ENCODE results near the gene GBP2. TPM values are rescaled to one million over a fixed set of nuclear protein-coding genes. Genes with fewer than 3 reads are reported as not detected.

GBP2 gene
- total and polyA plus RNA-seq, 3 donors from 2014 or later, result 35.2 to 41.3 (median 39.5) TPM

DNA sequence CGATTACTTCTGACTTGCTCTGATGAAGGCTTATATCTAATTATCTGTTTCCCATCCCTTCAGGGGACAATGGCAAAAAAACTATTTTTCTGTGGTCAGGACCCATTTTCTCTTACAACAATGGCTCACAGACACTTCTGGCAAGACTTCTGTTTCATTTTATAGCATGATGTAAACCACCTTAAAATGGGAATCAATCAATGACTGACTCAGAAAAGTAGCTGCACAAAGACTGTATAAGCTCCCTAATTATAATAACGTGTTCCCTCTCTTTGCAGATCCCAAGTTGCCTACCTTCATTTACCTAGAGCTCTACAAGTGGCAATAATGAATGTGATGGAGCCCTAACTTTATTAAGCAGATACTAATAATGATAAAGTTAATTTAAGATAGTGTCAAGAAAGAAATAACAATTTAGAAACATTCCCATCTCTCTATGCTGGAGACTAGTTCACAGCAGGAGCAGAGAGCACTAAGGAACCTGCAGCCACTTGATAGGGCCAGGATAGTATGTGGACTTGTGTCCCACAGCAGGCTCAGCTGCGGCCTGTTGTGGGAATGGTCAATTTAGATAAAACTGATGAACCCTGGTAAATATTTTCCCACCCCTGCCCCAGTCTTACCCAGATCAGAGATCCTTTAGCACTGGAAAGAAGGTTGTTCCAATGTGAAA lies 538 bp downstream of the GBP2 start:
- H3K4me1 ChIP-seq, result peaks cover 12% of the 10 kb centered on the region

DNA sequence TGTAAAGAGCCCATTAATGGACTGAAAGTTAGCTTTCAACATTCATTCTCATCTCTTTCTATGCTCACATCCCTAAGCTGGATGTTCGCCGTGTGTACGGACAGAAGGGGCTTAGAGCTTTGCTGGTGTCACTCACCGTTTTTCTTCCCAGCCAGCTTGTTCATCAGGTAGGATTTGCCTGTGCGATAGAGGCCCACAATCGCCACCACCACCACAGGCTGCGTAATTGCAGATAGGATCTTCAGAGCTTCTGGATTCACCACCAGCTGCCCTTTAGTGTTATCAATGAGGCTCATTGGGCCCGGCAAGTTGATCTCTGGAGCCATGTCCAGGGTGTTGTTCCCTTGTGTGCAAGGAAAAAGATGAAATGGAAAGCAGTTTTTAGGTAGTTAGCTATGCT lies 4.3 kb downstream of the GBP2 start:
- Histone ChIP-seq H3K9me3 (no peaks in the 10 kb centered on the region), H3K27ac (no peak overlapping the region), H3K4me3 (no peak overlapping the region), H3K36me3 (ENCODE audit: low read depth, missing control alignments) (no peaks in the 10 kb centered on the region), H3K27me3 (no peaks in the 10 kb centered on the region), H3K4me1 (peaks cover 9% of the 10 kb centered on the region)
- intact Hi-C loops (cut with DNase I; ENCODE audit: low total_unique reads), result no loop called here
- no peak for TF ChIP-seq POLR2A (IDR thresholded peaks at IDR 0.05)
- TF ChIP-seq, protein P1, sequence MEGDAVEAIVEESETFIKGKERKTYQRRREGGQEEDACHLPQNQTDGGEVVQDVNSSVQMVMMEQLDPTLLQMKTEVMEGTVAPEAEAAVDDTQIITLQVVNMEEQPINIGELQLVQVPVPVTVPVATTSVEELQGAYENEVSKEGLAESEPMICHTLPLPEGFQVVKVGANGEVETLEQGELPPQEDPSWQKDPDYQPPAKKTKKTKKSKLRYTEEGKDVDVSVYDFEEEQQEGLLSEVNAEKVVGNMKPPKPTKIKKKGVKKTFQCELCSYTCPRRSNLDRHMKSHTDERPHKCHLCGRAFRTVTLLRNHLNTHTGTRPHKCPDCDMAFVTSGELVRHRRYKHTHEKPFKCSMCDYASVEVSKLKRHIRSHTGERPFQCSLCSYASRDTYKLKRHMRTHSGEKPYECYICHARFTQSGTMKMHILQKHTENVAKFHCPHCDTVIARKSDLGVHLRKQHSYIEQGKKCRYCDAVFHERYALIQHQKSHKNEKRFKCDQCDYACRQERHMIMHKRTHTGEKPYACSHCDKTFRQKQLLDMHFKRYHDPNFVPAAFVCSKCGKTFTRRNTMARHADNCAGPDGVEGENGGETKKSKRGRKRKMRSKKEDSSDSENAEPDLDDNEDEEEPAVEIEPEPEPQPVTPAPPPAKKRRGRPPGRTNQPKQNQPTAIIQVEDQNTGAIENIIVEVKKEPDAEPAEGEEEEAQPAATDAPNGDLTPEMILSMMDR (IDR thresholded peaks at IDR 0.05), result no peak
- WGBS, 2 donors, result 90 to 93% methylated on average over 8 of the region's 8 CpGs
- DNase-seq, result no peak

More for the DNA sequence above, 538 bp downstream of the GBP2 start:
- intact Hi-C loops (cut with DNase I; ENCODE audit: low total_unique reads), result no loop called here
- no peak for TF ChIP-seq POLR2A (IDR thresholded peaks at IDR 0.05)
- TF ChIP-seq, protein P1 (IDR thresholded peaks at IDR 0.05), result no peak
- no peaks in the 10 kb centered on the region for H3K36me3 ChIP-seq (ENCODE audit: low read depth, missing control alignments)
- DNase-seq, result no peak
- H3K4me3 ChIP-seq, result peak overlapping the region; percentile 53 to 58
- H3K9me3 ChIP-seq, result no peaks in the 10 kb centered on the region
- H3K27me3 ChIP-seq, result no peaks in the 10 kb centered on the region
- 36 to 39% methylated on average over 3 of the region's 3 CpGs for WGBS, 2 donors
- peak overlapping the region; percentile 77 to 89 for H3K27ac ChIP-seq

DNA sequence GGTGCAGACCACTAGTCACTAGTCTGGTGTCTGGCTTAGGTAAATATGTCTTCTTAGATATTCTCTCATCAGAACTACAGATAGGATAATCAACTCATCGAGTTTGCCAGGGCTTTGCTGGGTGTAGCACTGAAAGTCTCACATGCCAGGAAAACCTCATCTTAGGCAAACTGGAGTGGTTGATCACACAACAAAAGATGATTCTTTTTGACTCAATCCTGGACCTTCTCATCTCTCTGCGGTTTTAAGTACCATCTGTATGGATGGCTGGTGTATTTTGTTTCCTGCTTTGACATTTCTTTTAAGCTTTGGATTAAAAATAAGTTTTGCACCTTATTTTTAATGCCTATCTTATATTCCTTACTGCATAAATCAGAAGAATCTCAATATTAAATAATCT lies 11.3 kb downstream of the GBP2 start:
- intact Hi-C loops (cut with DNase I; ENCODE audit: low total_unique reads), result no loop called here
- no peaks in the 10 kb centered on the region for H3K36me3 ChIP-seq (ENCODE audit: low read depth, missing control alignments)
- no peak for TF ChIP-seq POLR2A (IDR thresholded peaks at IDR 0.05)
- TF ChIP-seq, protein P1 (IDR thresholded peaks at IDR 0.05), result no peak
- DNase-seq, result no peak
- H3K9me3 ChIP-seq, result no peaks in the 10 kb centered on the region
- no peaks in the 10 kb centered on the region for H3K27me3 ChIP-seq
- 90 to 93% methylated on average over 2 of the region's 2 CpGs for WGBS, 2 donors
- H3K4me1 ChIP-seq, result no peaks in the 10 kb centered on the region
- H3K27ac ChIP-seq, result no peak overlapping the region
- no peak overlapping the region for H3K4me3 ChIP-seq

DNA sequence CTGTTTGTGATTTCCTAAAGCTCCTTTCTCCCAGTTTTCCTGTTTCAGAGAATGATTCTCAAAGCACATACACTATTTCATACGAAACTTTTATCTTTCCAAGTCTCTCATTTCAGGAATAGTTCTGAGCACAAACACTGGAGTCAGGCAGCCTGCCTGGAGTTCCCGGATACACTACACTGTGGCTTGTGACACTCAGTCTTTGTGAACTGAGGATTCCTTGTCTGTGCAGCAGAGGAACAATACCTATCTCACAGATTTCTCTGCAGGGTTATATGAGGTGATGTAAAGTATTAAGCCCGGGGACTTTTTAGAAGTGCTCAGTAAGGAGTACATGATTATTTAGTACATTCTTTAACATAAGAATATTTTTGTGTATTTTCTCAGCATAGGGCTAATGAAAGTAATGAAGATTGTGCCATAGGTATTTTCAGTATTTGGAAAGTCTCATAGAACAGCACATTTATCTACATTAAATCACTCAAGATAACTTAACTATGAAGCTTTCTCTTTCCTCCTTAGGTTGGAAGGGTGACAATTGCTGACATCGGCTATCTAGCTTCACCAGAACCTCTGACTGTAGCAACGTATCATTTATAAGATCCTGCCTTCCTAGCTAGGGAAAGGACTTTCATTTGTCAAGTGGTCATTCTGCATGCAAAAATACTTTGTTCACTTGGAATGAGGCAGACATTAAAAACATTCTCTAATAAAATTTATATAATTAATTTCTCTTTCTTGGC lies 12.9 kb downstream of the GBP2 start:
- intact Hi-C loops (cut with DNase I; ENCODE audit: low total_unique reads), result no loop called here
- Histone ChIP-seq H3K4me3 (no peak overlapping the region), H3K9me3 (no peaks in the 10 kb centered on the region), H3K4me1 (no peaks in the 10 kb centered on the region), H3K27me3 (no peaks in the 10 kb centered on the region), H3K27ac (no peak overlapping the region), H3K36me3 (ENCODE audit: low read depth, missing control alignments) (no peaks in the 10 kb centered on the region)
- WGBS, 2 donors, result 36 to 45% methylated on average over 5 of the region's 5 CpGs
- TF ChIP-seq, protein P1 (IDR thresholded peaks at IDR 0.05), result no peak
- TF ChIP-seq POLR2A (IDR thresholded peaks at IDR 0.05), result no peak
- DNase-seq, result no peak

Measured in testis (tissue), 3 donors.